ENCODE data around the gene TMEM242. TPM values are rescaled to one million over a fixed set of nuclear protein-coding genes. Genes with fewer than 3 reads are reported as not detected.

The TMEM242 gene
- total and polyA plus RNA-seq, 7 donors: 7.8 to 14.8 (median 14.0) TPM

- no peaks in the 10 kb centered on the region for H3K9me3 ChIP-seq
- ATAC-seq (no peak), DNase-seq (no peak)
- no peak overlapping the region for H3K27ac ChIP-seq
- no peaks in the 10 kb centered on the region for H3K36me3 ChIP-seq (ENCODE audit: insufficient read depth in 1 of 2, low read depth in 1 of 2)
- intact Hi-C loops (cut with DNase I): no loop called here
- 89 to 91% (median 90%) methylated on average over 11 of the region's 11 CpGs for WGBS, 3 donors
- no peak overlapping the region for H3K4me3 ChIP-seq
- no peak for TF ChIP-seq CTCF (IDR thresholded peaks at IDR 0.05)
- H3K4me1 ChIP-seq: no peaks in the 10 kb centered on the region
- H3K27me3 ChIP-seq (ENCODE audit: insufficient read depth in 3 of 3, low read length in 2 of 3): no peaks in the 10 kb centered on the region
Observed at GRCh38 chr6:157366648-157367047, 43.3 kb upstream of the TMEM242 start.

GRCh38 chr6:157364705-157365104, 41.4 kb upstream of the TMEM242 start:
- no peaks in the 10 kb centered on the region for H3K9me3 ChIP-seq
- no peaks in the 10 kb centered on the region for H3K36me3 ChIP-seq (ENCODE audit: insufficient read depth in 1 of 2, low read depth in 1 of 2)
- H3K4me1 ChIP-seq: no peaks in the 10 kb centered on the region
- DNase-seq: no peak
- intact Hi-C loops (cut with DNase I): no loop called here
- no peak overlapping the region for H3K27ac ChIP-seq
- H3K27me3 ChIP-seq (ENCODE audit: insufficient read depth in 3 of 3, low read length in 2 of 3): no peaks in the 10 kb centered on the region
- H3K4me3 ChIP-seq: no peak overlapping the region
- 98 to 100% (median 100%) methylated on average over 1 of the region's 1 CpG for WGBS, 3 donors
- no peak for TF ChIP-seq CTCF (IDR thresholded peaks at IDR 0.05)
- ATAC-seq: no peak

DNA sequence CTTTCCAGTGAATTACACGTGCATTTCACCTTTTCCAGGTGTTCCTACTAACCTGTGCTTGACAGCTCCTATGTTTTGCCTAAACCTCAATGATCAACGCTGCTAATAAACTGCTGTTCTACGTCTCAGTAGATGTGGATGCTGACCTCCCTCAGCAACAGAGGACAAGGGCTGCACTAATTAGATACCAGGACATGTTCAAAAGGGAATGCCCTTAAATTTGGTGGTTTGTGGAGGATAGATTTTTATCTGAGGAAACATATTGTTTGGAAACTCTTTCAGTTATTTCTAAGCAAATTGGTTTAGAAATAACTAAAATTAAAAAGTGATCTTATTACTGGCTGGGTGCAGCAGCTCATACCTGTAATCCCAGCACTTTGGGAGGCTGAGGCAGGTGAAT, 38.6 kb upstream of the TMEM242 start:
- no peak for TF ChIP-seq CTCF (IDR thresholded peaks at IDR 0.05)
- WGBS, 3 donors: 76 to 82% (median 77%) methylated on average over 3 of the region's 3 CpGs
- no peak for ATAC-seq
- no peaks in the 10 kb centered on the region for H3K9me3 ChIP-seq
- intact Hi-C loops (cut with DNase I): no loop called here
- H3K27ac ChIP-seq: no peak overlapping the region
- no peak for DNase-seq
- no peak overlapping the region for H3K4me3 ChIP-seq
- no peaks in the 10 kb centered on the region for H3K27me3 ChIP-seq (ENCODE audit: insufficient read depth in 3 of 3, low read length in 2 of 3)
- H3K4me1 ChIP-seq: no peaks in the 10 kb centered on the region
- no peaks in the 10 kb centered on the region for H3K36me3 ChIP-seq (ENCODE audit: insufficient read depth in 1 of 2, low read depth in 1 of 2)

DNA sequence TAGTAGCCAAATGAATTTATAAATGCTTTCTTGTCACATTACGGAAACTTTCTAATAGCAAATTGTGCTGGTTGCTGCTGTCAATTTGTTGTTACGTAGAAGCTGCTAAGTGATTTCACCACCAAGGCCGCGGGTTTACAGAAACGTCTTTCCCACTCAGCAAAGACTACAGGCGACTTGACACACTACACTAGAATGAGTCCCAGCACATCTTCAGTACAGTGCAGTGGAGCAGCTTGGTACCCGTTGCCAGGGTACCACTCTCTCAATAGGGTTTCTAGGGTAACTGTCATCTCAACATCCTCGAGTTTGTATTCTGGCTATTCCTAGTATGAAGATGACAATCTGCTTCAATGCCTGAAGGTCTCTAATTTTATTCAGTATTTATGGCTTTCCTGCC, 35.0 kb upstream of the TMEM242 start:
- ATAC-seq (no peak), DNase-seq (no peak)
- Histone ChIP-seq H3K9me3 (no peaks in the 10 kb centered on the region), H3K4me1 (no peaks in the 10 kb centered on the region), H3K27ac (no peak overlapping the region), H3K4me3 (no peak overlapping the region), H3K27me3 (ENCODE audit: insufficient read depth in 3 of 3, low read length in 2 of 3) (no peaks in the 10 kb centered on the region), H3K36me3 (ENCODE audit: insufficient read depth in 1 of 2, low read depth in 1 of 2) (no peaks in the 10 kb centered on the region)
- TF ChIP-seq CTCF (IDR thresholded peaks at IDR 0.05): no peak
- WGBS, 3 donors: 80 to 87% (median 84%) methylated on average over 8 of the region's 8 CpGs
- intact Hi-C loops (cut with DNase I): no loop called here

DNA sequence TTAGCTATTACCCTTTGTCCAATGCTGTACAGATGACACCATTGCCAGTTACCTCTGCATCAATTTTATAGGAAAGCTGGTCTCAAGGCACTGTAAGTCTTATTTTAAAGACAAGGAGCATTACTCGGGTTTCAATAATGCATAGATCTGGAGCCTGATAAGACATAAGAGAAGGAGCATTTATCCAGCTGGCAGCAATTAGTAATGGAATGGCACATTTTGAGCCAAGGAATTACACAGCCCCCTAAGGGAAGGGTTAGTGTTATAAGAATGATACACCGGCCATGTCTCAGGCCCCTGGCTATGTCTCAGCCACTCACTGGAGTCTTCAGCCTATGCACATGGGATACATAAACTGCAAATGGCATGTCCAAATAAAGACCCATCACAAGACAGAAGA, 23.1 kb upstream of the TMEM242 start:
- WGBS, 3 donors: 60 to 66% (median 60%) methylated on average over 2 of the region's 2 CpGs
- intact Hi-C loops (cut with DNase I): no loop called here
- no peak for ATAC-seq
- TF ChIP-seq CTCF (IDR thresholded peaks at IDR 0.05): no peak
- H3K4me3 ChIP-seq: no peak overlapping the region
- no peaks in the 10 kb centered on the region for H3K36me3 ChIP-seq (ENCODE audit: insufficient read depth in 1 of 2, low read depth in 1 of 2)
- H3K27me3 ChIP-seq (ENCODE audit: insufficient read depth in 3 of 3, low read length in 2 of 3): peaks cover 0 to 6% (median 0%) of the 10 kb centered on the region in 3 donors
- H3K27ac ChIP-seq: no peak overlapping the region
- no peaks in the 10 kb centered on the region for H3K4me1 ChIP-seq
- peaks cover 6% of the 10 kb centered on the region for H3K9me3 ChIP-seq
- no peak for DNase-seq
